Liver (tissue), 3 donors: ENCODE results near the gene CGB3.

Experiments used
- HNF4A ChIP-seq, 2 donors: conservative IDR thresholded peaks; 2 replicates each; pipeline ENCODE4 v1.6.1; 2016; ENCODE audit warnings: antibody characterized with exemption in 2 of 2, mild to moderate bottlenecking in 2 of 2
- SP1 ChIP-seq: IDR thresholded peaks from 2 replicates; pipeline ENCODE4 v1.6.1; 2018; ENCODE audit warnings: antibody characterized with exemption, mild to moderate bottlenecking
- TF ChIP-seq, protein P1 (sequence below): fragments of 150-350 bp; IDR thresholded peaks from 2 replicates; pipeline ENCODE4 v1.5.1; 2017; ENCODE audit warnings: improper control_type of control experiment, low read depth, low read length; ENCODE audit not compliant: missing input control
- TF ChIP-seq, protein P2 (sequence below): IDR thresholded peaks from 2 replicates; pipeline ENCODE4 v1.6.1; 2016; ENCODE audit warnings: antibody characterized with exemption, mild to moderate bottlenecking
- donor health status: healthy.
- donor health status: healthy.

DNA sequence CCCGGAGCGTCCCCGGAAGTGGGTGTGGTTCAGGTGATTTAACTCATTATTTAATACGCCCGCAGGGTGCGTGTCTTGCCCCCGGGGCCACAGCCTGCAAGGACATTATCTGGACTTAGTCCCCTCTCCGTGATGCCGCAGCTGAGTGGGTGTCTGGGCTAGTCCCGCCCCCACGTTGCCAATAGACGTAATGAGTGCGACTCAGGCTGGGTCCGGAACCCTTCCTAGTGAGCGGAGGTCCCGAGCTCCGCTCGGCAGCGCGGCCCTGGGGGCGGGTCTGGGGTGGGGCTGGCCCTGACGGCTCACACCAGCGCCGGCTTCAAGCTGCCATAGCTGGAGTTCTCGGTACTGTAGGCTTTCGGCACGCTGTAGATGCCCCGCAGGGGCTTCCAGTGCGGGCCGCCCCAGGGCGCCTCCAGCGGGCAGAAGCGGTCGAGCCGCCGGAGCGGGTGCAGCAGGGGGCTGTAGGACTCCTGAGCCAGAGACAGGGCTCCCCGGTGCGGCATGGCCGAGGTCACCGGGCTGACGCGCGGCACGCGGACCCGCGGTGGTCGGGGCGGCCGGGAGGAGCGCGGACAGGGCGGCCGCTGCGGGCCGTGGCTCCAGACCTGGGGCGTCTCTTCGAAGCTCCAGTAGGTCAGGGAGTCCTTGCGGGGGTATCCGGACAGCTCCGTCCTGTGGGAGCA, 6.3 kb downstream of the CGB3 start:
- TF ChIP-seq, protein P1, sequence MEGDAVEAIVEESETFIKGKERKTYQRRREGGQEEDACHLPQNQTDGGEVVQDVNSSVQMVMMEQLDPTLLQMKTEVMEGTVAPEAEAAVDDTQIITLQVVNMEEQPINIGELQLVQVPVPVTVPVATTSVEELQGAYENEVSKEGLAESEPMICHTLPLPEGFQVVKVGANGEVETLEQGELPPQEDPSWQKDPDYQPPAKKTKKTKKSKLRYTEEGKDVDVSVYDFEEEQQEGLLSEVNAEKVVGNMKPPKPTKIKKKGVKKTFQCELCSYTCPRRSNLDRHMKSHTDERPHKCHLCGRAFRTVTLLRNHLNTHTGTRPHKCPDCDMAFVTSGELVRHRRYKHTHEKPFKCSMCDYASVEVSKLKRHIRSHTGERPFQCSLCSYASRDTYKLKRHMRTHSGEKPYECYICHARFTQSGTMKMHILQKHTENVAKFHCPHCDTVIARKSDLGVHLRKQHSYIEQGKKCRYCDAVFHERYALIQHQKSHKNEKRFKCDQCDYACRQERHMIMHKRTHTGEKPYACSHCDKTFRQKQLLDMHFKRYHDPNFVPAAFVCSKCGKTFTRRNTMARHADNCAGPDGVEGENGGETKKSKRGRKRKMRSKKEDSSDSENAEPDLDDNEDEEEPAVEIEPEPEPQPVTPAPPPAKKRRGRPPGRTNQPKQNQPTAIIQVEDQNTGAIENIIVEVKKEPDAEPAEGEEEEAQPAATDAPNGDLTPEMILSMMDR, result peak; percentile 23
- TF ChIP-seq SP1 (no peak), HNF4A (conservative IDR thresholded peaks at IDR 0.05) (no peak)
- TF ChIP-seq, protein P2, sequence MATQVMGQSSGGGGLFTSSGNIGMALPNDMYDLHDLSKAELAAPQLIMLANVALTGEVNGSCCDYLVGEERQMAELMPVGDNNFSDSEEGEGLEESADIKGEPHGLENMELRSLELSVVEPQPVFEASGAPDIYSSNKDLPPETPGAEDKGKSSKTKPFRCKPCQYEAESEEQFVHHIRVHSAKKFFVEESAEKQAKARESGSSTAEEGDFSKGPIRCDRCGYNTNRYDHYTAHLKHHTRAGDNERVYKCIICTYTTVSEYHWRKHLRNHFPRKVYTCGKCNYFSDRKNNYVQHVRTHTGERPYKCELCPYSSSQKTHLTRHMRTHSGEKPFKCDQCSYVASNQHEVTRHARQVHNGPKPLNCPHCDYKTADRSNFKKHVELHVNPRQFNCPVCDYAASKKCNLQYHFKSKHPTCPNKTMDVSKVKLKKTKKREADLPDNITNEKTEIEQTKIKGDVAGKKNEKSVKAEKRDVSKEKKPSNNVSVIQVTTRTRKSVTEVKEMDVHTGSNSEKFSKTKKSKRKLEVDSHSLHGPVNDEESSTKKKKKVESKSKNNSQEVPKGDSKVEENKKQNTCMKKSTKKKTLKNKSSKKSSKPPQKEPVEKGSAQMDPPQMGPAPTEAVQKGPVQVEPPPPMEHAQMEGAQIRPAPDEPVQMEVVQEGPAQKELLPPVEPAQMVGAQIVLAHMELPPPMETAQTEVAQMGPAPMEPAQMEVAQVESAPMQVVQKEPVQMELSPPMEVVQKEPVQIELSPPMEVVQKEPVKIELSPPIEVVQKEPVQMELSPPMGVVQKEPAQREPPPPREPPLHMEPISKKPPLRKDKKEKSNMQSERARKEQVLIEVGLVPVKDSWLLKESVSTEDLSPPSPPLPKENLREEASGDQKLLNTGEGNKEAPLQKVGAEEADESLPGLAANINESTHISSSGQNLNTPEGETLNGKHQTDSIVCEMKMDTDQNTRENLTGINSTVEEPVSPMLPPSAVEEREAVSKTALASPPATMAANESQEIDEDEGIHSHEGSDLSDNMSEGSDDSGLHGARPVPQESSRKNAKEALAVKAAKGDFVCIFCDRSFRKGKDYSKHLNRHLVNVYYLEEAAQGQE, result no peak
